Activated naive CD4-positive, alpha-beta T cell treated with anti-CD3 and anti-CD28 coated beads, Interleukin-2, amount 50 U/mL, for 16 hours (primary cell): Measurements from ENCODE around the gene CDK17.

Experiments
- DNase-seq: peaks from one replicate; pipeline ENCODE4 v3.0.0-alpha.2; 2020

CDK17 gene

GRCh38 chr12:96257550-96258103 is 142.6 kb downstream of the CDK17 start:
- DNase-seq, result no peak

GRCh38 chr12:96256672-96257361 is 143.4 kb downstream of the CDK17 start:
- no peak for DNase-seq

GRCh38 chr12:96255077-96255476 is 145.2 kb downstream of the CDK17 start:
- DNase-seq, result no peak

GRCh38 chr12:96250119-96250685 is 150.0 kb downstream of the CDK17 start:
- DNase-seq, result no peak

- DNase-seq, result no peak
Observed at GRCh38 chr12:96249196-96250118, 150.8 kb downstream of the CDK17 start.

- no peak for DNase-seq
Observed at GRCh38 chr12:96248136-96248931, 151.9 kb downstream of the CDK17 start.

GRCh38 chr12:96247563-96247962 is 152.7 kb downstream of the CDK17 start:
- no peak for DNase-seq

GRCh38 chr12:96246926-96247505 is 153.2 kb downstream of the CDK17 start:
- no peak for DNase-seq

GRCh38 chr12:96244826-96245225 is 155.4 kb downstream of the CDK17 start:
- no peak for DNase-seq

- no peak for DNase-seq
Observed at GRCh38 chr12:96242597-96242996, 157.6 kb downstream of the CDK17 start.

GRCh38 chr12:96241846-96242256 is 158.4 kb downstream of the CDK17 start:
- DNase-seq, result no peak

- DNase-seq, result no peak
Observed at GRCh38 chr12:96241431-96241830, 158.8 kb downstream of the CDK17 start.

- DNase-seq, result no peak
Observed at GRCh38 chr12:96240656-96241055, 159.6 kb downstream of the CDK17 start.

GRCh38 chr12:96239711-96240635 is 160.3 kb downstream of the CDK17 start:
- no peak for DNase-seq

GRCh38 chr12:96238336-96239047 is 161.7 kb downstream of the CDK17 start:
- no peak for DNase-seq

- no peak for DNase-seq
Observed at GRCh38 chr12:96237465-96238077, 162.7 kb downstream of the CDK17 start.

GRCh38 chr12:96237035-96237434 is 163.2 kb downstream of the CDK17 start:
- DNase-seq, result no peak

- DNase-seq, result no peak
Observed at GRCh38 chr12:96236221-96236822, 163.9 kb downstream of the CDK17 start.

GRCh38 chr12:96235484-96235826 is 164.8 kb downstream of the CDK17 start:
- DNase-seq, result no peak
